GM18907 (cell line): ENCODE results near the gene PTPRO.
A peak's percentile ranks its signal among the peaks of the same experiment; 100 is the strongest.

Experiments
- ATAC-seq: cut with Tn5 transposase; IDR thresholded peaks from one replicate; pipeline ENCODE4 v1.9.1; 2021; ENCODE audit warnings: mild to moderate bottlenecking, moderate library complexity; ENCODE audit not compliant: unreplicated experiment

Gene PTPRO

DNA sequence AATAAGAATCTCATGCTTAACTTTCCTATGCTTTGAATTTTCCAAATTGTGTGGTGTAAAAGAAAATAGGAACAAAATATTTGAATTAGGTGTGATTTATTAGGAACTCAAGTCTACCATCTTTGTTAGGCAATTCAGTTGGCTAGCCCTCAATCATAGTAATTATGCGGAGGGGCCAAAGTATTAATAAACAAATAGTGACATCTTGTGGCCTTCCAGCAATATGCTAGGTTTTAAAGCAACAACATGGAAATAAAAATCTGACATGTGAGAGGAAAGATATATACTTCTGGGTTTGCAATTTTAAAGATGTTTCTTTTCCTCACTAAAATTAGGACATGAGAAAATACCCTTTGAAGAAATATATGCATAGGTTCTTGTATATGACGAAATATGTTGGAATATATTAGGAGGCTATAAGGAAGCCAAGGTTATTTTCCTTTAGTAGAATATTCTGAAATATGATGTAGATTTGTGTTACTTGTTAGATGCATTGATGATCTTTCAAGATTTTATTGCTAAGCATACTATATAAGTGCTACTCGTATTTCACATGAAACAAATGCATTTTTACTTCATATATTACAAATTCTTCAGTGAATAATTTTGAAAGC lies 200.4 kb downstream of the PTPRO start:
- no peak for ATAC-seq

DNA sequence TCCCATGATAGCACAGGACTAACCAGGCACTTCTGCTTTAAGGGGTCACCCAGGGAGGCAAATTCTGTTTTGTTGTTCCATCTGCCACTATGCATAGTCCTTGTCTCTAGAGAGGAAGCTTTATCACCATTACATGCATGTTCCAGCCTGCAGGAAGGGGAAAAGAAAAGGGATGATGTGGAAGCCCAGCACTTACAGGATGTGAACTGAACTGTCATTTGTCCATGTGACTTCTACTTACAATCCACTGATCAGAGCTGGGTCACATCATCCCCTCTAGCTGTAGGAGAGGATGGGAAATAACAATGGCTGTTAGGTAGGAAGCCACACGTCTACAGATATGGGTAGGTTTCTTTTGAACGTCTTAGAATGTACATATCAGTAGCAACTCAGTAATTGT lies 203.1 kb downstream of the PTPRO start:
- no peak for ATAC-seq

DNA sequence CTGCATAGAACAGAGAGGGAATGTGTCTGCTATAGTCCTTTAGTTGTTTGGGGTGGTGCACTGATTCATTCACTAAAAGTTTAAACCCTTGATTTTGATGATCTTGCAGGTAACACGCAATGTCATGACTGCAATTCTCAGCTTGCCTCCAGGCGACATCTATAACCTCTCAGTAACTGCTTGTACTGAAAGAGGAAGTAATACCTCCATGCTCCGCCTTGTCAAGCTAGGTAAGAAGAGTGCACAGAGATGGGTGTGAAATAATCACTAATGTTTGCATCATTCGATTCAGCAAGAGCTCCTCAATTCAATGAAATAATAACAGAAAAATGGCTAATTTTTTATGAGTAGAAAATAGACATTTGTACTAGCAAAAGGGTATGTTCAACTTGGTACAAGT lies 203.7 kb downstream of the PTPRO start:
- ATAC-seq: peak; percentile 100

DNA sequence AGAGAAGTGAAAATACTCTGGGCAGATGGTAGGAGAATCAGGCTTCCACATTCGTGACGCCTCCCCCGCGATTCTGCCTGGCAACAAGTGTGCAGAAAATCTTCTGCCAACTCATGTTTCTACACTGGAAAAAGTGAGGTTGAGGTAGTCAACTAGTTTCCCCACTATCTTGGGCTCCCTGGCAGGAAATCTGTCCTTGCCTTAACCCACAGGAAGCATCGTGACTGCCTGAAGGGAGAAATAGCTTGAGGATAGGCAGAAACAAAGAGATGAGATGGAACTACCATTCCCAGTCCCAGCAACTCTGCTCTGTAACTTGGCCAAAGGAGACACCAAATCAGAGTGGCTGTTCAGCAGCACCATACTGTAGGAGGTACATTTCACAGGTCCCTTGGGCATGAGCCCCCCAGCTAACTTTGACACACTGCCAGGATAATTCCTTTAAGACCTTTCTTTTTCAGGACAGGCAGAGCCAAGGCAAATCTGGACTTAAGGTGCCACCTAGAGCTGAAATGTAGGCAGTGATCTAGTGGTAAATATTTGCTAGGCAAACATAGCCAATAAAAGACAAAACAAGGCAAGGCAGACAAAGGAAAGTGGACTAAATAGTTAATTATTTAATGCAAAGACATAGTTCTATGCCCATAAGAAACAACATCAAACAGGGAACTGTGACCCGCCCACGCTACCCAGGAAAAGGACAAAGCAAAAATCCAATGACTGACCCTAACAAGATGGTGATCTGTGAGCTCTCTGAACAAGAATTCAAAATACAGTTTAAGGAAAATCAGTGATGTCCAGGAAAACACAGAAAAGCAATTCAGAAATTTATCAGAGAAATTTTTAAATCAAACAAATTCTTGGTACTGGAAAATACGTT lies 205.1 kb downstream of the PTPRO start:
- no peak for ATAC-seq

DNA sequence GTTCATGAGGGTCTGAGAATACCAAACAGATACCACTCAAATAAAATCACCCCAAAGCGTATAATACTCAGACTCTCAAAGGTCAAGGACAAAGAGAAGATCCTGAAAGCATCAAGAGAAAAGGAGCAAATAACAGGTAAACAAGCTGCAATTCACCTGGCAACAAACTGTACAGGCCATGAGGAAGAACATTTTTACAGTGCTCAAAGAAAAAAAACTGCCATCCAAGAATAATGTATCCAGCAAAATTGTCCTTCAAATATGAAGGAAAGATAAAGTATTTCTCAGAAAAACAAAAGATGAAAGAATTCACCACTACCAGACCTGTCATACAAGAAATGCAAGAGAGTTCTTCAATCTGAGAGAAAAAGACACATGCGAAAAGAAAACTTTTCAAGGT lies 206.4 kb downstream of the PTPRO start:
- no peak for ATAC-seq

DNA sequence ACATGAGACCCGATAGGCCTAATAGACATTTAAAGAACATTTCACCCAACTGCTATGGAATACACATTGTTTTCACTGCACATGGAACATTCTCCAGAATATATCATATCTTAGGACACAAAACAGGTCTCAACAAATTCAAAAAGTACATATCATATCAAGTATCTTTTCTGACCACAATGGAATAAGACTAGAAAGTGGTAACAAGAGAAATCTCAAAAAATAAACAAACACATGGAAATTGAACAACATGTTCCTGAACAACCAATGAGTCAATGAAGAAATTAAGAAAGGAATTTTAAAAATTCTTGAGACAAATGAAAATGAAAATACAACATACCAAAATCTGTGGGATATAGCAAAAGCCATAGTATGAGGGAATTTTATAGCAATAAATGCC lies 208.1 kb downstream of the PTPRO start:
- no peak for ATAC-seq

DNA sequence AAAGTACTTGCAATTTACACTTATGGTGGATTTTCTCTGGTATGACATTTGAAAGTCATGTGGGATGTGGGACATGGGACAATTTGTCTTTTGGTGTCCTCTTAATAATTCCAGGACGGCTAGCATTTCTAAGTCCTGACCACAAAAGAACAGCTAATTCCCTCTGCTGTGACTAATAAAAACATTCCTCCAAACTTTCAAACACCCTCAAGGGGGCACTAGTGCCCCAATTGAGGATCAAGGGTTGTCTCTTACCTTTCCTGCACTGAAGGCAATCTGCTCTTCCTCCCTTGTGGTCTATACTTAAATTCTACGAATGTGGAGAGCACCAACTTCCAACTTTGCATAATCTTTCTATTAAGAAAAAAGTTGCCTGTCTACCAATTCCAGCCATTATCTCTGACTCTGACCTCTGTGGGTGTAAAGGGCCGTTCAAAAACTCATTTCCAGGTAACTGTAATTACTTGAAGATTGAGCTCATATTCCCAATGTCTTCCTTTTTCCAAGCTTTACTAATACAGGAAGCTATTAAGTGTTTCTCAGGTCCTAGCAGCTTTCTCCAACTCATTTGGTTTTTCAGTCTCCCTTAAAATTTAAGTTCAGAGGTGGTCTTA lies 210.2 kb downstream of the PTPRO start:
- peak; percentile 78 for ATAC-seq

DNA sequence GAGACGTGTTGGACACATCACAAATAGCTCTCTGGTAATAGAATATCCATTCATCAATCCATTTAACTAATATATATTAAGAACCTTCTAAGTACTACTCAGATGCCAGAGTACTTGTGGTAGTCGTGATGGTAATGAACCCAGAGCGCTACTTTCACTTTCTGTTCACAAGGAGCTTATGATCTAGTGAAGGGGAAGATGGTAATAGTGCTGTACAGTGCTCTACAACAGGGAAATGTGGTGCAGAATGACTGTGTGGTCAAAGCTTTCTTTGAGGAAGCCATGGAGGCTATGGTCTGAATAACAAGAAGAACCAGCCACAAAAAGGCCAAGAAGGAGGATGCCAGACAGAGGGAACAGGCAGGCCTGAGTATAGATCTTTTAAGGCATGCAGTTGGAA lies 212.0 kb downstream of the PTPRO start:
- ATAC-seq: peak; percentile 86

DNA sequence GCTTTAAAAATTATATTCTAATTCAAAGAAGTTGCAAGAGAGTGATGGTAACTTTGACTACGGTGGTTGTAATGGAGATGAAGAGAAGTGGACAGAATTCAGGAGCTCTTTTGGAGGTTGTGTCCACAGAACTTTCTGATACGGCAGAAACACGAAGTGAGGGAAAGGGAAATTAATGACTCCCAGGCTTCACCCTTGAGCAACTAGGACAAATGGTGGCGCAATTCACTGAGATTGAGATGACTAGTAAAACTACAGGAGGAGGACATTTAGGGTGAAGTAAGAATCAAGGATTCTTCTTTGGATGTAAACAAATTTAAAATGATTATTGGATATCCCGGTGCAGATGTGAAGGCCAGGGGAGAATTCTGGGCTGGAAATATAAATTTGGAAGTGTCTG lies 212.6 kb downstream of the PTPRO start:
- ATAC-seq: no peak

DNA sequence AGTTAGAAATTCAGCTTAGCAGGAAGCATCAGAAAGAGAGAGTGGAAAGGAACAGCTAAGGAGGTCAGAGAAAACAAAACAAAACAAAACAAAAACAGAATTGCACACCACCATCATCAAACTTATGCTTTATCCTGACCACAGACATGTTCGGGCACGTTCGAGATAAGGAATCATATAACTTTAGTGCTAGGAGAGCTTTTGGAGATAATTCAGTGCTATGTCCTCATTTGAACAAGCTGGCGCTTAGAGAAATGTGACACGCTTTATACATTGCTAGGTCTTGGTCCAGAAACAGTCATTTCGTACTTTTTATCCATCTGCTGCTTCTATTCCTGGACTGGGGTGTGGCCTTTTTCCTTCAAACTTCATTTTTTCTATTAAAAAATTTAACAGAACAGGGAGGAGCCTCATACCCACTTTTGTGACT lies 213.1 kb downstream of the PTPRO start:
- ATAC-seq: no peak

DNA sequence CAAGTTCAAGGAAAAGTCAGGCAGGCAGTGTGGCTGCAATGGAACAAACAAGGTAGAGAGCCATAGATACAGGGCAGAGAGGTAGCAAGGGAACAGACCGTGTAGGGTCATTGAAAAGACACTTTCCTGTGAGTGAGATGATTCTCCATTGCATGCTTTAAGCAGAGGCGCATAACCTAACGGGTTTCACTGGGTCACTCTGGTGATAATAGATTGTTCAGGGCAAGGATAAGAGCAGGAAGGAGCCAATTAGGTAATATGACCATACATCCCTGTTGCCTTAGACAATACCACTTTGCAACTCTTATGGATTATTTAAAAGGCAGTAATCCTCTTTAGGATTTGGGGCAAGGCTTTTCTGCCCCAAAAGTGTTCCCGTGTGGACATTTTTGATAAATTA lies 214.1 kb downstream of the PTPRO start:
- no peak for ATAC-seq

DNA sequence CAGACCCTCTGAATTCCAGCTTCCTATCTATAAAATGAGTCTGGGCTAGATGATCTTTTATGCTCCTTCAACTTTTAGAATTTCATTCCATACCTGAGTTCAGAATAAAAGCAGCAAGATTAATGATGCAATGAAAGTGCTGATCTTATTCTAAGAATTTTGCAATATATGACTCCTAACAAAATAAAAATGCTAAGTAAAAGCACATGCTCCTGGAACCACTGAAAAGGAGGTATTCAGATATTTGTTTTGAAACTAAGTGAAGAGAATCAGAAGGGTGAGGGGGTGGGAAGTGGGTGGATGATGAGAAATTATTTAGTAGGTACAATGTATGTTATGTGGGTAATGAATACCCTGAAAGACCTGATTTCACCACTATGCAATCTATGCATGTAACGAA lies 216.6 kb downstream of the PTPRO start:
- no peak for ATAC-seq

DNA sequence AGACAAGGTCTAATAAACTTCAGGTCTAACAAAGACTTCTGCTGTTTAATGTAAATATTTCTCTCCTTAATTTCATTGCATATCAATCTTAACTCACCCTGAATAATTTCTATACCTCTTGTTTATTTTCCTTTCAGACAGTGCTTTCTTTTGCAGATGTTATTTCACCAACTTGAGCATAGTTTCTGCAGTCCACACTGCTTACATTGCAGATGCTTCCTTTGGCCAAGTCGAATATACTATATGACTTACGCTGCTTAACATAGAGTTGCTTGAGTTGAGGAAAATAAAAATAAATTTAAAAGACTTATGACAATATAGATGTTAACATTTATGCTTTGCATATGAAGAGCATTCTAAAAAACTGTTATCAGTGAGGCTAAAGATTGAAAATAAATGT lies 217.7 kb downstream of the PTPRO start:
- no peak for ATAC-seq

DNA sequence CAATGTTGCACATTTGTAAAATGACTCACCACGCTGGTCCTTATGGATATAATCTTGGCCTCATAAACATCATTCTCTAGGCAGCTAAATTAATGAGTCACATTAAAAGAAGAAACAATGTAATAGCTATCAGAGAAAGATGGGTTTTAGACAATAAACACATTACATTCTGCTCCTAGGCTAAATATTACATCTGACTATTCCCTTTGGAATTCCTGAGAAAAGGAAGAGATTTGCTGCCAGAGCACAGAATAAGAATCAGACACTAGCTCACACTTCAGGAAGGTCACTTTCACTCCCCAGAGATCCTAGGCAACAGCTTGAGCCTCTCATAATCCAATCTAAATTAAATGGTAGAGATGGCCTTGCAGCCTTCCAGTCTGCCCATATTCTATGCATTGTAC lies 218.2 kb downstream of the PTPRO start:
- ATAC-seq: no peak

DNA sequence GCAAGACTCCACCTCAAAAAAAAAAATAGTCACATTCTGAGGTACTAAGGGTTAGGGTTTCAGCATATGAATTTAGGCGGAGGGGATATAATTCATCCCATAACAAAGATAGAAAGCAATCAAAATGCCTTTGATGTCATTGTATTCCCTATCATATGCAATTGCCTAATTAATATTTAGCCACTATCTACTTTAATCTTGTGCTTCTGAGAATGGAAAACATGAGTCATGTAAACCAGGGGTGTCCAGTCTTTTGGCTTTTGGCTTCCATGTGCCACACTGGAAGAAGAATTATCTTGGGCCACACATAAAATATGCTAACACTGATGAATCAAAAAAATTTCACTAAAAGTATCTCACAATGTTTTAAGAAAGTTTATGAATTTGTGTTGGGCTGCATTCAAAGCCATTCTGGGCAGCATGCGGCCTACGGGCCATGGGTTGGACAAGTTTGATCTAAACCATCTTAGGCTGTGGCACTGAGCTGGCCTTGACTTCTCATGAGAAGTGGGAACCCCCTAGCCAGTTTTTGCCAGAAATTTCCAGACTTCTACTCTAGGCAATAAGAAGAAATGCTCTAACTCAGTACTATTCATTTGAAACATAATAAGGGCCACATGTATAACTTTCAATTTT lies 219.8 kb downstream of the PTPRO start:
- ATAC-seq: no peak

DNA sequence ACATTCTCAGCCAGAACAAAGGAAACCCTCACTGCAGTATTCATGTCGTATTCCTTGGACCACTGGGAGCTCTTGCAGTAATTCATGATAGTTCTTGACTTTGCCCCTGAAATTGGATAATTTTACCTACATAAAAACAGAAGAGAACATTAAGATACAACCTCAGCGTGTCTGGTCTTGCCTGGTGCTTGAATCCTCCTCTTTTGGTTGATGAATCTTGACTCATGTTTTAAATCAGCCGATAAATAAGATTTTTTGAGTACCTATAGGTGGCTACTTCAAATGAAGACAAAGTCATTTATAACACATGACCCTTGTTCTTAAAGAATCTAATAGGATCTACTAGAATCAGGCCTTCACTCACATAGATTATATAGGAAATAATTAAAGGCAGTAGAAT lies 221.0 kb downstream of the PTPRO start:
- ATAC-seq: no peak

DNA sequence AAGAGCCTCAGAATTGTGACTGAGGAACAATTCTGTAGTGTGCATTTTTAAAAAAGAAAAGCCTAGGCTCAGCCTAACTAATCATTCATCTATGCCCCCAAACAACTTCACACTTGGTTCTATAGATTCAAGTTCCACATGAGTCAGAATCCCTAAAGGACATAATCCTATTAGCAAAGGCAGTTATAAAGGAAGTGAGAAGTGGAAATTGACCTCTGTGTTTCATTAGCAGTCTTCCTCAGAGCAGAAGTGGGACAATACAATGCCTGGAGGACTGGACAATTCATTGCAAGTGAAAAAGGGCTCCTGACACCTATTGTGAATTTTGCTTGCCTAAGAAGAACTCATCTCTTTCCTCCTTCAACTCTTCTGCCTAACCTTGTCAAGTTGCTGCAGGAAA lies 222.3 kb downstream of the PTPRO start:
- ATAC-seq: no peak

DNA sequence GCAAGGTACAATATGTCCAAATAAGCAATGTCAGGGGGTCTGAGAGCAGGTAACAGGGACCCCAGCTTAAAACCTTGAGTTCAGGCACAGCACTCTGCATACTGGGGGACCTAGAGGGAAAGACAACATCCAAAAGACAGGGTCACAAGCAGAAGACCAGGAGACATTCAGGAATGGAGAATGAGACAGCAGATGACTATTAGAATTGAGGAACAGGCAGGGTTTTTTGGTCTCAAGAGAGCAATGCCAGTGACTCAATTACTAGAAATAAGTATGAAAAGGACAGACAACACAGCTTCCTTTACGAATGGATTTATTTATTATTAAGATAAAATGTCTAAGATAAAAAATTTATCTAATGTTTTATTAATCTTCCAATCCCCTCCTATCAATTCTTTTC lies 223.0 kb downstream of the PTPRO start:
- ATAC-seq: no peak

DNA sequence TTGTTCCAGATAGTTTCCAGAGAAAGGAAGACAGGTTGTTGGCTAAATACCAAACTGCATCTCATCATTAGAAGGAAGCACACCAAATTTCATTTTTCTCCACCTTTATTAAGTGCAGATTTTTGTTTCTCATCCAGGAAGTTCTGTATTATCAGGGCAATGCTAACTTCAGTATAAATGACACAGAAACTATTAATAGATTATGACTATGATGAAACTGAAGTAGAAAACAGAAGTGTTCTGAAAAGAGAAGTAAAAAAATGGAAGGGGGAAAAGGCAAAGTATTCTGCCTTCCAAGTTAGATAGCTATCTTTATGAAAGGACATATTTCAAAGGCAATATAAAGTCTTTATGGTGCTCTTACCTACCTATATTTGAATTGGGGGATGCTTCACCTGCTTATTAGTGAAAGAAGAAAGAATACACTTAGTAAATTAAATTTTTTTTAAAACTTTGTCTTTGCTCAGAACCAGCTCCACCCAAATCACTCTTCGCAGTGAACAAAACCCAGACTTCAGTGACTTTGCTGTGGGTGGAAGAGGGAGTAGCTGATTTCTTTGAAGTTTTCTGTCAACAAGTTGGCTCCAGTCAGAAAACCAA lies 223.9 kb downstream of the PTPRO start:
- peak; percentile 78 for ATAC-seq

DNA sequence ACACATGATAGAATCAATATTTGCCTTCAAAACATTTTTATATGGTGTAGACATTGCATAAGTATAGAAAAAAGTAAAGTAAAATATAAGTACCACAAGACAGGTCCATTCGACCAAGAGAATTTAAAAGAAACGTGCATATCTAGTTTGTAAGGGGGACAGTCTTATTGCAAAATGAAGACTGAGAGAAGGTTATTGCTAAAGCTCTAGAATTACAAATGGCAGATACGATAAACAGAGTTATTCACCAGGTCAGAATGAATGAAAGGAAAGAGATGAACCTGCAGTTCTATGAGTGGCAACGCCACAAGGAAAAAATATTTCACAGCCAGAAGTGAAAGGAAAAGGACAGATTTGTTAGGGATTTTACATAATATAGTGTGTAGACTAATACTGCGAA lies 224.8 kb downstream of the PTPRO start:
- ATAC-seq: no peak

DNA sequence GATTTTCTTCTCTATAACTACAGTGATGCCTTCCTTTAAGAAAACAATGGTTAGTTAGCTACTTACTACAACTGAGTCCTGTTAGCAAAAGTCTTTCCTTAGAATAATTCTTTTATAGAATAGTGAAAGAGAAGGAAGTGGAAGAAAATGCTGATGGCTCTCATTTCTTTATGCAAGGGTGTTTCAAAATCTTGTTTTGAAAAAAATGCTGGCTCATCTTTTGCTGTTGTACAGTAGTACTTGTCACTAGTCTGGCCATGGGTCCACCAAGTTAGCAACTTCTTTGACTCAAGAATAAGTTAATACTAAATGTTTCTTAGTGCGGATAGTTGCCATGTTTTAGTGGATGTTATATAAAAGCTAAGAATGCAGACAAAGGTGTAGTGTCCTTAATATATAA lies 225.4 kb downstream of the PTPRO start:
- no peak for ATAC-seq
